ENCODE data around the gene PTPN4. TPM values are rescaled to one million over a fixed set of nuclear protein-coding genes. Genes with fewer than 3 reads are reported as not detected.

PTPN4 gene
- 75.9 and 78.2 TPM in 2 replicates for total RNA-seq (2013; cell fraction: nucleolus; rRNA removed)
- total RNA-seq (2014; rRNA removed) (23.6 and 26.8 TPM in 2 replicates), total RNA-seq (2014; rRNA removed; fragmentation: Illumina TruSeq; extraction: Trizol) (26.2 and 27.9 TPM in 2 replicates), total RNA-seq (2021) (26.3 and 28.5 TPM in 2 replicates), polyA plus RNA-seq (2011; rRNA removed) (26.9 and 27.5 TPM in 2 replicates), polyA plus RNA-seq (2014; fragmentation: Illumina TruSeq; extraction: Trizol) (19.4 and 25.8 TPM in 2 replicates), polyA plus RNA-seq (2014; fragmentation: Nextera tagmentation; extraction: Ambion mirVana) (1 to 10 TPM; 5.0 to 7.4 TPM), polyA plus RNA-seq (2014; rRNA removed) (18.5 TPM in 2 replicates), polyA plus RNA-seq (2016; fragmentation: Nextera tagmentation; extraction: Ambion mirVana) (10 to 100 TPM; 23.8 to 29.7 TPM), polyA minus RNA-seq (2011; rRNA and poly(A)+ RNA removed) (57.4 and 68.0 TPM in 2 replicates), Bru-seq, nascent RNA (percentile 68 among the genes with signal in this experiment), BruChase-seq, experiment 1, labeled RNA remaining after a 6-hour chase (percentile 57 among the genes with signal in this experiment), BruChase-seq, experiment 2, labeled RNA remaining after a 2-hour chase (percentile 61 among the genes with signal in this experiment)
- polyA plus RNA-seq (2011; ENCODE audit: low read depth), result 6.7 TPM
- 11.1 and 11.2 TPM in 2 replicates for polyA plus RNA-seq (2011; cell fraction: cytosol; rRNA removed)
- polyA plus RNA-seq (2011; cell fraction: nucleus; rRNA removed), result 15.3 and 25.3 TPM in 2 replicates
- polyA plus RNA-seq (2012), result 3.9 and 10.2 TPM in 2 replicates
- 7.2 and 11.3 TPM in 2 replicates for polyA minus RNA-seq (2011; cell fraction: cytosol; rRNA and poly(A)+ RNA removed)
- 65.0 and 124 TPM in 2 replicates for polyA minus RNA-seq (2011; cell fraction: nucleus; rRNA and poly(A)+ RNA removed)
- long read RNA-seq, experiment 1, full-length matches to known transcripts, result 1 of 5 reads
- long read RNA-seq, experiment 1, partial matches to known transcripts, result 0 of 5 reads
- long read RNA-seq, experiment 1, other reads (novel, unspliced or antisense), result 4 of 5 reads
- long read RNA-seq, experiment 2, full-length matches to known transcripts, result 1 of 4 reads
- long read RNA-seq, experiment 2, partial matches to known transcripts, result 0 of 4 reads
- long read RNA-seq, experiment 2, other reads (novel, unspliced or antisense), result 3 of 4 reads

GRCh38 chr2:119759451-119760236 lies at the start of gene PTPN4:
PTPN4 (plus strand) TSS chr2:119759922; CDS start chr2:119809854, 49,932 bp downstream.
- peak; percentile 88 for FAIRE-seq
- CTCF ChIA-PET, result interaction anchor here (0.8 to 7.9 kb wide), 6 partner anchors 61 to 553 kb away, joined by 3 to 144 read pairs (median 36); no protein-coding TSS in a partner anchor
- H3K36me3 ChIP-seq (ENCODE audit: control insufficient read depth in 2 of 2, insufficient read depth in 2 of 2, low read length in 1 of 2), result no peaks in the 10 kb centered on the region
- peak within 1 kb of the TSS; percentile 98 for H3K4me3 ChIP-seq
- intact Hi-C loops (cut with micrococcal nuclease; ENCODE audit: unreplicated experiment) (loop anchor here (2.0 to 10.0 kb wide), 4 partner anchors 67 to 555 kb away; no protein-coding TSS in a partner anchor), in situ Hi-C loops (cut with MboI) (loop anchor here (5.0 kb wide), 1 partner anchor 418 kb away; no protein-coding TSS in a partner anchor)
- H3K27ac ChIP-seq (ENCODE audit: control insufficient read depth, insufficient read depth), result peak within 1 kb of the TSS; percentile 85
- no peaks in the 10 kb centered on the region for H3K4me1 ChIP-seq (ENCODE audit: control insufficient read depth, insufficient read depth, low read length)
- H2AFZ ChIP-seq (ENCODE audit: control insufficient read depth, low read depth, low read length), result peak within 1 kb of the TSS; percentile 98
- H3K79me2 ChIP-seq (ENCODE audit: control insufficient read depth, insufficient read depth, low read length), result peaks cover 45% of the 10 kb centered on the region
- no TSS peak for BruUV-seq (replicated peaks)
- H4K20me1 ChIP-seq (ENCODE audit: control insufficient read depth, insufficient read depth), result no peaks in the 10 kb centered on the region
- SMC1A ChIA-PET (ENCODE audit: uncharacterized antibody, unreplicated experiment), result interaction anchor here (0.7 to 2.2 kb wide), 6 partner anchors 9 to 415 kb away, joined by 3 to 10 read pairs (median 6); no protein-coding TSS in a partner anchor
- RAD21 ChIA-PET (ENCODE audit: unreplicated experiment), result interaction anchor here (0.6 to 7.7 kb wide), 5 partner anchors 25 to 493 kb away, joined by 3 to 90 read pairs (median 4); partner anchors contain the start of gene RALB
- peak; percentile 93 for ATAC-seq
- no peaks in the 10 kb centered on the region for H3K9me3 ChIP-seq (replicated peaks; ENCODE audit: control insufficient read depth, insufficient read depth, low read length)
- WGBS (ENCODE audit: insufficient coverage, insufficient replicate concordance, low lambda C conversion rate, missing lambda C conversion rate), result under 1% methylated on average over 52 of the region's 59 CpGs
- DNase-seq (ENCODE audit: low read depth, low spot score), result peak; percentile 95
- H3K27me3 ChIP-seq (replicated peaks in 1 of 2; ENCODE audit: control insufficient read depth in 2 of 2, insufficient read depth in 2 of 2, low read length in 1 of 2), result no peaks in the 10 kb centered on the region; a peak in 1 of 4 replicates
- H3K9ac ChIP-seq (ENCODE audit: control insufficient read depth, insufficient read depth, low read length), result peak within 1 kb of the TSS; percentile 89
- peak within 1 kb of the TSS; percentile 80 for H3K4me2 ChIP-seq (ENCODE audit: control insufficient read depth, insufficient read depth)
- POLR2A ChIA-PET, result interaction anchor here (0.6 to 1.6 kb wide), 8 partner anchors 10 to 529 kb away, joined by 3 to 5 read pairs (median 4); partner anchors contain the start of gene TMEM177
- TF ChIP-seq MEF2B (IDR thresholded peaks at IDR 0.05; ENCODE audit: partially characterized antibody, poor library complexity, severe bottlenecking) (peak; percentile 53), EGR1 (IDR thresholded peaks at IDR 0.05; ENCODE audit: borderline replicate concordance in 1 of 2, low read depth in 2 of 2, low read length in 2 of 2) (peak in 1 of 2 experiments; percentile 84; a peak in 2 of 3 replicates), ZSCAN29 (IDR thresholded peaks at IDR 0.05) (0 out of 2 replicates have a peak, but pooled peaks have one; percentile 6), CHD2 (IDR thresholded peaks at IDR 0.05; ENCODE audit: borderline replicate concordance, low read depth, low read length) (peak; percentile 100), TBL1XR1 (IDR thresholded peaks at IDR 0.05; ENCODE audit: low read depth, low read length) (peak; percentile 8; the same call in 1 of the 2 replicates), BCL11A (IDR thresholded peaks at IDR 0.05; ENCODE audit: low read depth, low read length) (no peak; the same call in 1 of the 2 replicates), ESRRA (IDR thresholded peaks at IDR 0.05; ENCODE audit: low read length) (0 out of 2 replicates have a peak, but pooled peaks have one; percentile 53), BCLAF1 (IDR thresholded peaks at IDR 0.05) (no peak), FOXK2 (IDR thresholded peaks at IDR 0.05) (peak; percentile 73), SMARCA5 (IDR thresholded peaks at IDR 0.05) (0 out of 2 replicates have a peak, but pooled peaks have one; percentile 43), ZNF207 (IDR thresholded peaks at IDR 0.05; ENCODE audit: borderline replicate concordance) (peak; percentile 37; the same call in 1 of the 2 replicates), PML (IDR thresholded peaks at IDR 0.05; ENCODE audit: low read length) (peak; percentile 88)
- TF ChIP-seq, protein P1, sequence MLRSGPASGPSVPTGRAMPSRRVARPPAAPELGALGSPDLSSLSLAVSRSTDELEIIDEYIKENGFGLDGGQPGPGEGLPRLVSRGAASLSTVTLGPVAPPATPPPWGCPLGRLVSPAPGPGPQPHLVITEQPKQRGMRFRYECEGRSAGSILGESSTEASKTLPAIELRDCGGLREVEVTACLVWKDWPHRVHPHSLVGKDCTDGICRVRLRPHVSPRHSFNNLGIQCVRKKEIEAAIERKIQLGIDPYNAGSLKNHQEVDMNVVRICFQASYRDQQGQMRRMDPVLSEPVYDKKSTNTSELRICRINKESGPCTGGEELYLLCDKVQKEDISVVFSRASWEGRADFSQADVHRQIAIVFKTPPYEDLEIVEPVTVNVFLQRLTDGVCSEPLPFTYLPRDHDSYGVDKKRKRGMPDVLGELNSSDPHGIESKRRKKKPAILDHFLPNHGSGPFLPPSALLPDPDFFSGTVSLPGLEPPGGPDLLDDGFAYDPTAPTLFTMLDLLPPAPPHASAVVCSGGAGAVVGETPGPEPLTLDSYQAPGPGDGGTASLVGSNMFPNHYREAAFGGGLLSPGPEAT (IDR thresholded peaks at IDR 0.05; ENCODE audit: low read depth), result peak; percentile 60; the same call in 1 of the 2 replicates

Data from GM12878 (cell line).